Measurements from ENCODE around the gene RPS6KA2. TPM values are rescaled to one million over a fixed set of nuclear protein-coding genes. Genes with fewer than 3 reads are reported as not detected.

RPS6KA2 gene
- total RNA-seq, 2 donors from 2014 or later, result 28.1 to 28.5 TPM

GRCh38 chr6:166456395-166457156, 170.5 kb downstream of the RPS6KA2 start:
- Mint-ChIP-seq H3K27ac (no peak overlapping the region), H3K4me3 (no peak overlapping the region), H3K4me1 (ENCODE audit: low read depth) (no peaks in the 10 kb centered on the region), H3K9me3 (peaks cover 0 to 8% of the 10 kb centered on the region in 2 donors), H3K27me3 (ENCODE audit: low read depth) (no peaks in the 10 kb centered on the region), H3K36me3 (ENCODE audit: insufficient read depth in 2 of 2) (peaks cover 4 to 5% of the 10 kb centered on the region in 2 donors)
- ATAC-seq (replicated peaks in 1 of 2) (no peak), DNase-seq (no peak)

- H3K4me3 Mint-ChIP-seq, result no peak overlapping the region
- no peak overlapping the region for H3K27ac Mint-ChIP-seq
- no peaks in the 10 kb centered on the region for H3K4me1 Mint-ChIP-seq (ENCODE audit: low read depth)
- no peaks in the 10 kb centered on the region for H3K27me3 Mint-ChIP-seq (ENCODE audit: low read depth)
- H3K9me3 Mint-ChIP-seq, result peaks cover 0 to 8% of the 10 kb centered on the region in 2 donors
- no peak for ATAC-seq (replicated peaks in 1 of 2)
- DNase-seq, result no peak
- H3K36me3 Mint-ChIP-seq (ENCODE audit: insufficient read depth in 2 of 2), result peaks cover 4 to 5% of the 10 kb centered on the region in 2 donors
Observed at GRCh38 chr6:166454692-166455515, 172.1 kb downstream of the RPS6KA2 start.

- Mint-ChIP-seq H3K27ac (no peak overlapping the region), H3K4me3 (no peak overlapping the region), H3K36me3 (ENCODE audit: insufficient read depth in 2 of 2) (peaks cover 4 to 5% of the 10 kb centered on the region in 2 donors), H3K27me3 (ENCODE audit: low read depth) (no peaks in the 10 kb centered on the region), H3K4me1 (ENCODE audit: low read depth) (no peaks in the 10 kb centered on the region), H3K9me3 (peaks cover 0 to 8% of the 10 kb centered on the region in 2 donors)
- no peak for ATAC-seq (replicated peaks in 1 of 2)
- no peak for DNase-seq
Observed at GRCh38 chr6:166453651-166454050, 173.4 kb downstream of the RPS6KA2 start.

- no peak for DNase-seq
- H3K4me1 Mint-ChIP-seq (ENCODE audit: low read depth), result no peaks in the 10 kb centered on the region
- no peak overlapping the region for H3K4me3 Mint-ChIP-seq
- no peaks in the 10 kb centered on the region for H3K27me3 Mint-ChIP-seq (ENCODE audit: low read depth)
- ATAC-seq (replicated peaks in 1 of 2), result no peak
- peaks cover 0 to 3% of the 10 kb centered on the region in 2 donors for H3K9me3 Mint-ChIP-seq
- no peak overlapping the region for H3K27ac Mint-ChIP-seq
- no peaks in the 10 kb centered on the region for H3K36me3 Mint-ChIP-seq (ENCODE audit: insufficient read depth in 2 of 2)
Observed at GRCh38 chr6:166450167-166450873, 176.7 kb downstream of the RPS6KA2 start.

- Mint-ChIP-seq H3K9me3 (peaks cover 0 to 3% of the 10 kb centered on the region in 2 donors), H3K27ac (no peak overlapping the region), H3K4me1 (ENCODE audit: low read depth) (no peaks in the 10 kb centered on the region), H3K36me3 (ENCODE audit: insufficient read depth in 2 of 2) (no peaks in the 10 kb centered on the region), H3K4me3 (no peak overlapping the region), H3K27me3 (ENCODE audit: low read depth) (no peaks in the 10 kb centered on the region)
- DNase-seq (no peak), ATAC-seq (replicated peaks in 1 of 2) (no peak)
Observed at GRCh38 chr6:166449641-166450040, 177.4 kb downstream of the RPS6KA2 start.

- H3K4me3 Mint-ChIP-seq, result no peak overlapping the region
- no peak for ATAC-seq (replicated peaks in 1 of 2)
- no peaks in the 10 kb centered on the region for H3K36me3 Mint-ChIP-seq (ENCODE audit: insufficient read depth in 2 of 2)
- H3K9me3 Mint-ChIP-seq, result peaks cover 0 to 3% of the 10 kb centered on the region in 2 donors
- no peaks in the 10 kb centered on the region for H3K4me1 Mint-ChIP-seq (ENCODE audit: low read depth)
- H3K27ac Mint-ChIP-seq, result no peak overlapping the region
- DNase-seq, result no peak
- H3K27me3 Mint-ChIP-seq (ENCODE audit: low read depth), result no peaks in the 10 kb centered on the region
Observed at GRCh38 chr6:166449036-166449435, 178.0 kb downstream of the RPS6KA2 start.

GRCh38 chr6:166448432-166448831, 178.6 kb downstream of the RPS6KA2 start:
- H3K4me1 Mint-ChIP-seq (ENCODE audit: low read depth), result no peaks in the 10 kb centered on the region
- H3K27ac Mint-ChIP-seq, result no peak overlapping the region
- ATAC-seq (replicated peaks in 1 of 2), result no peak
- H3K27me3 Mint-ChIP-seq (ENCODE audit: low read depth), result no peaks in the 10 kb centered on the region
- H3K36me3 Mint-ChIP-seq (ENCODE audit: insufficient read depth in 2 of 2), result no peaks in the 10 kb centered on the region
- H3K4me3 Mint-ChIP-seq, result no peak overlapping the region
- peaks cover 0 to 3% of the 10 kb centered on the region in 2 donors for H3K9me3 Mint-ChIP-seq
- DNase-seq, result no peak

GRCh38 chr6:166446567-166447065, 180.4 kb downstream of the RPS6KA2 start:
- Mint-ChIP-seq H3K9me3 (no peaks in the 10 kb centered on the region), H3K4me3 (no peak overlapping the region), H3K27me3 (ENCODE audit: low read depth) (no peaks in the 10 kb centered on the region), H3K4me1 (ENCODE audit: low read depth) (no peaks in the 10 kb centered on the region), H3K36me3 (ENCODE audit: insufficient read depth in 2 of 2) (no peaks in the 10 kb centered on the region), H3K27ac (no peak overlapping the region)
- no peak for ATAC-seq (replicated peaks in 1 of 2)
- no peak for DNase-seq

- Mint-ChIP-seq H3K27ac (no peak overlapping the region), H3K9me3 (no peaks in the 10 kb centered on the region), H3K36me3 (ENCODE audit: insufficient read depth in 2 of 2) (no peaks in the 10 kb centered on the region), H3K4me1 (ENCODE audit: low read depth) (no peaks in the 10 kb centered on the region), H3K27me3 (ENCODE audit: low read depth) (peaks cover 4% of the 10 kb centered on the region), H3K4me3 (no peak overlapping the region)
- DNase-seq (no peak), ATAC-seq (replicated peaks in 1 of 2) (no peak)
Observed at GRCh38 chr6:166446146-166446545, 180.9 kb downstream of the RPS6KA2 start.

GRCh38 chr6:166444446-166444845, 182.6 kb downstream of the RPS6KA2 start:
- no peaks in the 10 kb centered on the region for H3K36me3 Mint-ChIP-seq (ENCODE audit: insufficient read depth in 2 of 2)
- H3K4me3 Mint-ChIP-seq, result no peak overlapping the region
- peaks cover 8% of the 10 kb centered on the region for H3K27me3 Mint-ChIP-seq (ENCODE audit: low read depth)
- DNase-seq (no peak), ATAC-seq (replicated peaks in 1 of 2) (no peak)
- no peaks in the 10 kb centered on the region for H3K9me3 Mint-ChIP-seq
- peaks cover 7% of the 10 kb centered on the region for H3K4me1 Mint-ChIP-seq (ENCODE audit: low read depth)
- no peak overlapping the region for H3K27ac Mint-ChIP-seq

GRCh38 chr6:166443166-166443565, 183.9 kb downstream of the RPS6KA2 start:
- H3K4me3 Mint-ChIP-seq, result no peak overlapping the region
- H3K27ac Mint-ChIP-seq, result no peak overlapping the region
- H3K9me3 Mint-ChIP-seq, result no peaks in the 10 kb centered on the region

GRCh38 chr6:166442131-166442685, 184.8 kb downstream of the RPS6KA2 start:
- Mint-ChIP-seq H3K27me3 (ENCODE audit: low read depth) (peaks cover 8% of the 10 kb centered on the region), H3K27ac (no peak overlapping the region), H3K4me3 (no peak overlapping the region), H3K36me3 (ENCODE audit: insufficient read depth in 2 of 2) (peaks cover 0 to 3% of the 10 kb centered on the region in 2 donors), H3K4me1 (ENCODE audit: low read depth) (peaks cover 7% of the 10 kb centered on the region), H3K9me3 (no peaks in the 10 kb centered on the region)
- DNase-seq (no peak), ATAC-seq (replicated peaks in 1 of 2) (no peak)

More at GRCh38 chr6:166443166-166443565, 183.9 kb downstream of the RPS6KA2 start:
- ATAC-seq (replicated peaks in 1 of 2), result no peak
- Mint-ChIP-seq H3K27me3 (ENCODE audit: low read depth) (peaks cover 8% of the 10 kb centered on the region), H3K4me1 (ENCODE audit: low read depth) (peaks cover 7% of the 10 kb centered on the region), H3K36me3 (ENCODE audit: insufficient read depth in 2 of 2) (peaks cover 0 to 2% of the 10 kb centered on the region in 2 donors)
- no peak for DNase-seq

Measured in activated T-cell treated with anti-CD3 and anti-CD28 coated beads, Interleukin-2, amount 50 U/mL, for 72 hours (primary cell).